ENCODE data around the gene ICE2. TPM values are rescaled to one million over a fixed set of nuclear protein-coding genes. Genes with fewer than 3 reads are reported as not detected.
A peak's percentile ranks its signal among the peaks of the same experiment; 100 is the strongest.

The ICE2 gene
- total and polyA plus RNA-seq, 12 donors: 6.3 to 33.4 (median 26.7) TPM

GRCh38 chr15:60399931-60400330, 79.0 kb downstream of the ICE2 start:
- Histone ChIP-seq H3K36me3 (peaks cover 0 to 13% (median 3%) of the 10 kb centered on the region in 9 donors), H3K27me3 (no peaks in the 10 kb centered on the region), H3K4me1 (peaks cover 4 to 32% (median 20%) of the 10 kb centered on the region in 9 donors), H3K4me3 (no peak overlapping the region), H3K27ac (peak overlapping the region in 6 of 10 donors; percentile 23 to 67 (median 39)), H3K9me3 (no peaks in the 10 kb centered on the region)
- no peak for DNase-seq
- no peak for ATAC-seq
- TF ChIP-seq CTCF (IDR thresholded peaks at IDR 0.05): no peak
- intact Hi-C loops (cut with DNase I): loop anchor here in 5 of 10 donors (5.0 kb wide), 1 partner anchor 38 kb away; no protein-coding TSS in a partner anchor
- 36 to 51% methylated on average over 1 of the region's 1 CpG for WGBS, 2 donors

- no peaks in the 10 kb centered on the region for H3K9me3 ChIP-seq
- no peaks in the 10 kb centered on the region for H3K27me3 ChIP-seq
- DNase-seq: no peak
- peaks cover 9 to 37% (median 26%) of the 10 kb centered on the region in 9 donors for H3K4me1 ChIP-seq
- TF ChIP-seq CTCF (IDR thresholded peaks at IDR 0.05): no peak
- H3K4me3 ChIP-seq: no peak overlapping the region
- H3K36me3 ChIP-seq: peaks cover 0 to 19% (median 3%) of the 10 kb centered on the region in 9 donors
- ATAC-seq: no peak
- WGBS, 2 donors: 58 to 63% methylated on average over 21 of the region's 21 CpGs
- peak overlapping the region in 7 of 10 donors; percentile 23 to 67 (median 40) for H3K27ac ChIP-seq
- intact Hi-C loops (cut with DNase I): loop anchor here in 4 of 10 donors (5.0 kb wide), 1 partner anchor 37 kb away; no protein-coding TSS in a partner anchor
Measured at GRCh38 chr15:60399246-60399915, 79.6 kb downstream of the ICE2 start.

GRCh38 chr15:60397772-60398445, 81.0 kb downstream of the ICE2 start, which contains the start of gene ANXA2:
TSS of gene ANXA2 (minus strand) at chr15:60397986. CDS start at chr15:60386075, 11,911 bp downstream.
- H3K9me3 ChIP-seq: no peaks in the 10 kb centered on the region
- DNase-seq (peak; percentile 87 to 88), ATAC-seq (peak; percentile 80 to 95 (median 85))
- H3K4me1 ChIP-seq: peaks cover 16 to 52% (median 40%) of the 10 kb centered on the region in 9 donors
- H3K4me3 ChIP-seq: peak within 1 kb of the TSS; percentile 59 to 94 (median 88)
- H3K27ac ChIP-seq: peak within 1 kb of the TSS; percentile 90 to 98 (median 97)
- 0 to 1% methylated on average over 31 to 53 of the region's 53 CpGs for WGBS, 2 donors
- no peaks in the 10 kb centered on the region for H3K27me3 ChIP-seq
- intact Hi-C loops (cut with DNase I): loop anchor here in 6 of 10 donors (2.0 to 5.0 kb wide), 3 partner anchors 27 to 37 kb away; no protein-coding TSS in a partner anchor
- no peak for TF ChIP-seq CTCF (IDR thresholded peaks at IDR 0.05)
- peaks cover 0 to 30% (median 3%) of the 10 kb centered on the region in 9 donors for H3K36me3 ChIP-seq

Measured in heart right ventricle (tissue), 16 donors.